GM21737 (cell line): ENCODE data around the gene OR5AU1.

Experiments
- ATAC-seq: cut with Tn5 transposase; IDR thresholded peaks from one replicate; pipeline ENCODE4 v1.9.1; 2021; ENCODE audit warnings: mild to moderate bottlenecking, moderate library complexity; ENCODE audit not compliant: unreplicated experiment

Gene OR5AU1

DNA sequence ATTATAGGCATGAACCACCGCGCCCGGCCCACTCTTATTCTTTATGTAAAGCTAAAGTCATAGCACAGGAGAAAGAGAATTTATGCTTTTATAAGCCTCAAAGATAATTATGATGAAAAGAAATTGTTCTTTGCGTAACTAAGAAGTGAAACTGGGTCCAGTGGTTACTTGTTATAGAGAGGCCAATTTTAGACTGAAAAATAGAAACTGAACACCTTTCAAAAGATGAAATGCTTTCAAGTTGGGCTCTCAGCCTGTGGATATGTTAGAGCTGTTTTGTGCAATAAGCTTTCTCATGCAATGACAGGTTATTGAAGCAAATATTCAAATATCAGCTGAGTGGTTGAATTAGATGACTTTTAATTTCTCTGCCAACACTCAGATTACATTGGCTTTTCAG, 47.1 kb downstream of the OR5AU1 start:
- ATAC-seq = no peak

DNA sequence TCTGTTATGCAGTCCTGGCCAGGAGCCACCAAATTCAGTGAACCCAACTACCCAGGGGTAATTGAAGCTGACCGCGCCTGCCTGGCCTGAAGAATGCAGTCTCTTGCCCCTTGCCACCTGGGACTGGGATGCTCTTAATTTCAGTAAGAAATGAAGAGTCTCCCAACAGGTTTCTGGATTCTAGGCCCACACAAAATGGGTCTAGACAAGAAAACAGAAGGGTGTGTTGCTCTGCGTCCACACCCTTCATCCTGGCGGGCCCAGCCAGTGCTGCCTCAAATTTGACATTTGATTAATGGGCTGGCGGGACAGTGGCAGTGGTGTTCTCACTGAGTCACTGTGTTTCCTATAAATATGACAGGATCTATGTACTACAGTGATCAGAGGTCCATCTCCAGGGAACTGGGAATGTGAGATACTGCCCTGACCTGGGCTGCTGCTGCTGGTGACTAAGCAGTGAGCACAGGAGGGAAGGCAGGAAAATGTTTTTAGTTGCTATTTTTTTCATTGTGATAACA, 48.5 kb downstream of the OR5AU1 start:
- ATAC-seq = no peak

DNA sequence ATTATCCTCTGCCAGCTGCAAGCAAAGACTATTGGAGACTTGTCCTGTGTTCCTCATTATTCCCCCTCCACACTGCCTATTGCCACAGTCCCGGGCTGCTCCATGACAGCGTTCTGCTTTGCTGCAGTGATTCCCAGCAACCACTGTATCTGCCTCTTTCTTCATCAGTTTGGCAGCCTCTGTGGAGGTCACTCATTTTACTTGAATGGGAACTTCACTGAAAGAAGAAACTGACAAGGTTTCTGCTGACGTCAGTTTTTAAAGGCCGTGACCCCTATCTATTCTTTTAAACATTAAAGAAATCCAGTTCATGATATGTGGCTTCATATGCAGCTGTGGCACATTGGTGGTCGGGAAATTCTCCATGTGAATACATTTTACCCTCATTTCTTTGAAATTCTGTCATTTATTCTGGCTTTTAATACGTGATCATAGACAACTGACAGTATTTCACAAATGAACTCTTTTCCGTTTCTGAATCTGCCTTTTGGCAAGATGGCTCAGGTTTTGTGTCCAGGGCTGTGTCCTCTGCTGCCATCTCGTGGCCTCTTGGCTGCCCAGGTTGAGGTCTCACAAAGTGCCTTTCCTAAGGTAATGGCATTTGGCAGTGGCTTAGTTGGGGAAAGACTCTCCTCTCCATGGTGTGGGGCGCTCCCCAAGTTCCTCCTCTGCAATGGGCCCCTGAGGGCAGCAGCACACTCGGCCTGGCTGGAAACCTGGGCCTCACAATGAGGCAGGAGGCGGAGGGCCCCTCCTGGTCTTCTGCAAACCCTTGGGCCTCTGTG, 49.2 kb downstream of the OR5AU1 start:
- no peak for ATAC-seq

DNA sequence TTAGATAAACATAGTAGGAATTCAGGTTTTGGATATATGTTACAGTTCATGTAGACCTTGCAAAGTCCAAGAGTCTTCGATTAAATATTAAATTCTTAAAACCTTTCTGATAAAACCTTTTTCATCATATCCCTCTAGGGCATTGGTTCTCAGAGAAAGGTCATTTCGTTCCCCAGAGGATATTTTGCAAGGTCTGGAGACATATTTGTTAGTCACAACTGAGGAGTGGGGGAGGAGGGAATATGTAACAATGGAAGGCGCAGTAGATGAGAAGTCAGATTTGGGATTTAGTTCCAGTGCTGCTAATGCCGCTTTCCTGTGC, 49.7 kb downstream of the OR5AU1 start:
- ATAC-seq = no peak

GRCh38 chr14:21105095-21105494, 50.8 kb downstream of the OR5AU1 start:
- ATAC-seq = no peak
